NCI-H1417 (cell line): ENCODE results near the gene ZNF205.

ENCODE experiments used
- DNase-seq, 3 experiments: peaks; one replicate each; lab custom pipeline; 2025; lab: John Stamatoyannopoulos, UW

Gene ZNF205

DNA sequence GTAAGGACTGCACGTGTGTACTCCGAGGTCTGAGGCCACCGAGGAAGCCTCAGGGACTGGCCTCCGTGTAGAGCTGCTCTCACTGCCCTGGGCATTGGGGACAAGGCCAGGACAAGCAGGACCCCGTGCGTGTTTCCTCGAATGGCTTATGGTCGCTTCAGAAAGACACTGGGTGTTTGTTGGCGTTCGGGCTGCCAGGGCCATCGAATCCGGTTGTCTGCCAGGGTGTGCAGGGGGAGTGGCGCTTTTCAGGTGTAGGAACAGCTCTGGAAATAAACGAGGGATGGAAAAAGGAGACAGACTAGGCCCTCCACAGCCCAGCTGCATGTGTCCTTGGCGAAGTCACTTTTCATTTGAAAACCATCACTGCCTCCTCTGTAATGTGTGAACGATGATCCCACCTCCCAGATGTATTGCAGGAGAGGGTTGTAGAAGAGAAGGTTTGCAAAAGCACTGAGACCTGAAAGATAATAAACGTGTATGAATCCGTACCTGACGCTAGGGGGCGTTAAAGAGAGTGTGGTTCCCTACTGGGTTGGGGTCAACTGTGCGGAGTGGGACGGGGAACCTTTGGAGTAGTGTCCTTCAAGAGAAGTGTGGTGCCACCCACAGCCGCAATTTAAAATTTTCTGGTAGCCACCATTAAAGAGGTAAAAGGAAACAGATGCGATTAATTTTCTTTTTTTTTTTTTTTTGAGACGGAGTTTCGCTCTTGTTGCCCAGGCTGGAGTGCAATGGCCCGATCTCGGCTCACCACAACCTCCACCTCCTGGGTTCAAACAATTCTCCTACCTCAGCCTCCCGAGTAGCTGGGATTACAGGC lies 11.2 kb upstream of the ZNF205 start:
- DNase-seq = peak in 1 of 3 experiments; percentile 20

DNA sequence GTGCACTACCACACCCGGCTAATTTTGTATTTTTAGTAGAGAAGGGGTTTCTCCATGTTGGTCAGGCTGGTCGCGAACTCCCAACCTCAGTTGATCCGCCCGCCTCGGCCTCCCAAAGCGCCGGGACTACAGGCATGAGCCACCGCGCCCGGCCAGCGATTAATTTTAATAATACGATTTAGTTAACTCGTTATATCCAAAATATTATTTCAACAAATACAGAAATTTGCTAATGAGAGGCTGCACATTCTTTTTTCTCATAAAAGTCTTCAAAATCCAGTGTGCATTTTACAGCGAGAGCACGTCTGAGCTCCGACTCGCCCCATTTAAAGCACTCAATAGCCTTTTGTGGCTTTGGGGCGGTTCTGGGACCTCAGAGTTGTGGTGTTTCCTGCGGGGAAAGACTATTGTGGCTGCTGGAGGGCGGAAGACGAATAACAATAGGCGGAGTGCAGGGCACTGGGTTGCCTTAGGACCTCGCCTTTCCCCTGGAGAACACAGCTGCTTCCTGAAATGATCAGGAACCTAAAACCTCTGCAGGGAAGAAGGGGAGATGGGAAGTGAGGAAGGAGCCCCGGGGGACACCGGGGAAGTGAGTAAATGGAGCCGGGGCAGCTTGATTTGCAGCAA lies 10.4 kb upstream of the ZNF205 start:
- peak in 1 of 3 experiments; percentile 81 for DNase-seq

DNA sequence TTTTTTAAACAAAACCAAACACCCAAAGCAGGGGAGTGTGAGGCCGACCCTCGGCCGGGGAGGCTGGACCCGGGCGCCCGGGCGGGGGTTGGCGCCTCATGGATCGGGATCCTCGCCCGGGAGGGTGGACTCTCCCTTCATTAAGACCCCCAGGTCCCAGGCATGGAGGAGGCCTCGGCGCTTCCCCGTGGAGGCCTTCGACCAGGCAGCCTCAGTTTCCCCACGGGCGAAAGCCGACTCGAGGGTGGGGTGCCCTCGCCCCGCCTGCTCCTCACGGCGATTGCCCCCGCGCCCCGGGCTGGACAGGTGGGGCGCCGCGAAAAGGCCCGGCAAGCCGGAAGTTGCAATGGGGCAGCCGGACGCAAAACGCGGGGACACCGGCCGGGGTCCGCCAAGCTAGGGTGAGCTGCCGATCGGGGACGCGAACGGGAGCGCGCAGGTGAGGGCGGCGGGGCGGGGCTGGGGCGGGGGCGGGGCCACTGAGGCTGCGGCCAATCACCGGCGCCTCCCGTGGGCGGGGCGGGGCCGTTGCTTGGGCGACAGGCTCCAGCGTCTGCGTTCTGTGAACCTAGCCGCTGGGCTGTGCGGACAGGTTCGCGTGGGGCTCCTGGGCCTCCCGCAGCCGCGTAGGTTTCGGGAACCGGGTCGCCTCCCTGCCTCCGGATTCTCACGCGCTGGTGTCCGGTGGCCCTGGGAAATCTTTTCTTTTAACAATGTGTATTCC lies 6.0 kb upstream of the ZNF205 start:
- DNase-seq = peak; percentile 91 to 99 (median 95)

DNA sequence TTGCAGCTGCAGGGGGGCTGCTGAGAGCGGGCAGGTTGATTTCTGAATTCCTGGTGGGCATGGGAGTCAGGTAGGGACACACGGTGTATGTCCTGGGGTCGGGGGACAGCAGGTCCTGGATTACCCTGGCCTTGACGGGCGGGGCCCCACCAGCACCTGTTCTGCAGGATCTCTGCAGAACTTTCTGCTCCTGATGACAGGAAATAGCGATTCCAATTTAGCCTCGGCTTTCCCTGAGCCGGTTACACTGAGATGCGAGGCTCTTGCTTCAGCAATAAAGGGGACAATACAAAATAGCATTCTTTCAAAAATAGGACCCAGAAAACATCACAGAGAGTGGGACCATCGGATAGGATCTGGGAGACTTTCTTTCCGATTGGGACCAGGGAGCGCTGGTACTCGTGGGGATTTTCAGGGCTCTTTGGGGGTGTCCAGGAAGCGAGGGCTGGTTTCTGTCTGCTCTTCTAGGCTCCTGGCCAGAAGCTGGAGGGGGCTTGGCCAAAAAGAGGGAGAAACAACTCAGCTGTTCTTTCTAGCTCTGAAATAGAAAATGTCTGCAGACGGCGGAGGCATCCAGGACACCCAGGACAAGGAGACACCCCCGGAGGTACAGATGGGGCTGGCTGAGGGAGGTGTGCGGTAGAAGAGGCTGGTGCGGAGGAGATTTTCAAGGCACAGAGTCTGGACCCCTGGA lies 642 bp downstream of the ZNF205 start:
- DNase-seq = no peak

DNA sequence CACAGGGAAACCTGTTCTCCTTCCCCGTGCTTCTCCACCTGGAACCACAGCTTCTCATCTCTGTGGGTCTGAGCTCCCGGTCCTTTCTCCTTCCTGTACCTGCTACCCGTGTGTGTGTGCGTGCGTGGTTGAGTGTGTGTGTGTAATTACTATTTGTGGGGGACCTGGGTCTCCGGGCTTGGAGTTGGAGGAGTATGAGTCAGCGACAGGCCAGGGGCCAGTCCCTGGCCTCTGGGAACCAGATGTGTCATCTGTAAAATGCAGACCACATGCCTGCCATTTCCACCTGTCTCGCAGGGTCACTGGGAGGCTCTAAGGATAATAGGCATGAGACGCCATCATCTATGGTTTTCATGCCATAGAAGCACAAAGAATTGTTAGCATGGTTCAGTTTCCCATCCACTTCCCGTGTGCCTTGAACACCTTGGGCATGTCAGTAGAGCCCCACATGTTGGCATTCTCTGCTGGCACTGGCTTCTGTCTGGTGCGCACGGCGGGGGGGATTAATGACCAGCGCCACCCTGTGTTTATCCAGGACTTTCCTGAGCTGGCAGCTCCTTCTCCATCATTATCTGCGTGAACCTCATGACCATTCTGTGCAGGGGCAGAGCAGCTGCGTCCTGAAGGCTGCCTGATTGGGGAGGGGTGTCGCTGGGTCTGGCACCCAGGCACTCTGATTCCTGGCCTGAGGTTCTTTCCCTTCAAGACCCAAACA lies 1.5 kb downstream of the ZNF205 start:
- no peak for DNase-seq

DNA sequence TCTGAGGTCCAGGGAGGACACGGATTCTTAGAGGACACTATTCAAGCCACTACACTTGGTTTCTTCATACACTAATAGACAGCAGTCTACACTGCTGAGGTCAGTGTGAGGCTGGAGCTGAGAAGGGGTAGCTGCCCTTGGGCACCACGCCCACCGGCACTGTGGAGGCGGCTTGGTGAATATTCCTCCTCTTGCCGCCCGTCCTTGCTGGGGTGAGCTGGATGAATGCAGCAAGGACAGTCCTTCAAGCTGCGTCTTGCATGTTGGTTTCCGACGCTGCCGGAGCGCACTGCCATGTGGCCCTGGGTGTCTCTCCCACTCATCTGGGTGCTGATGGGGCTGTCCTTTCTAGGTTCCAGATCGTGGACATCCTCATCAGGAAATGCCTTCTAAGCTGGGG lies 2.6 kb downstream of the ZNF205 start:
- DNase-seq = no peak

DNA sequence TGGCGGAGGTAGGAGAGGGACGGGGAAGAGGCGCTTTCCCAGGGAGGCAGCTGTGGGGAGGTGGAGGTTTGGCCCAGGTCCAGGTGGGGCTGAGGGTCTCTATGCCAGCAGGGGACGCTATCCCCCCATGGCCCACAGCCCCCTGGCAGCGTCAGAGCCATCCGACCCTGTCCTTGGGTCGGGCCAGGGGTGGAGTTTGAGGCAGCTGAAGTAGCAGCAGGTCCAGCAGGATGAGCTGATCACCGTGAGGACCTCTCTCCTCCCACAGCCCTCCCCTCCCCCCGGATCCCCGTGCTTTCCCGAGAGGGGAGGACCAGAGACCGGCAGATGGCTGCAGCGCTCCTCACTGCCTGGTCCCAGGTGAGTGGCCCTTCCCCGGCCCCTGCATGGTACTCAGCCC lies 3.2 kb downstream of the ZNF205 start:
- DNase-seq = no peak

DNA sequence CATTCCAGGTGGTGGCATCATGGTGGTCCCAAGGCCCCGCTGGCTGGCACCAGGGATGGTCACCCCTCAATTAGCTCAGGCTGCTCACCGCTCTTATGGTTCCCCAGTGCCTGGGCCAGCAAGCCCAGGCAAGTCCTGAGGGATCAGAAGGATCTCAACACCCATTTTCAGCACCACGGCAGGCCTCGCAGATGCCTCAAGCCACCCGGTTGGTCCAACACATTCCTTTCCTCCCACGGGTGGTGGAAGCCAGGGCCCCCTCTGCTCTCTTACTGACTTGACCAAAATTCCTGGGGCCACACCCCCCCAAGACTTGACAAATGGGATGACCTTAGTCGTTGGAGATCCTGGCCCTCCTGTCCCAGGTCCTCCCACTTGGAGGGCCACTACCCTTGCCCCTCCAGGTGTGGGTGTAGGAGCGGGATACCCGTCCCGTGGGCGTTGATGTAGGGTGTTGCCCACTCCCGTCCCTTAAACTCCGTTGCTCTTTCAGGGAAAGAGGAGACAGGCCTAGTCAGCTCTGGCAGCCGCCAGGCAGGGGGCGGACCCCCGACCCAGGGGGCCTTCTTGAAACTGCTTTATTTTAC lies 5.9 kb downstream of the ZNF205 start:
- DNase-seq = no peak

DNA sequence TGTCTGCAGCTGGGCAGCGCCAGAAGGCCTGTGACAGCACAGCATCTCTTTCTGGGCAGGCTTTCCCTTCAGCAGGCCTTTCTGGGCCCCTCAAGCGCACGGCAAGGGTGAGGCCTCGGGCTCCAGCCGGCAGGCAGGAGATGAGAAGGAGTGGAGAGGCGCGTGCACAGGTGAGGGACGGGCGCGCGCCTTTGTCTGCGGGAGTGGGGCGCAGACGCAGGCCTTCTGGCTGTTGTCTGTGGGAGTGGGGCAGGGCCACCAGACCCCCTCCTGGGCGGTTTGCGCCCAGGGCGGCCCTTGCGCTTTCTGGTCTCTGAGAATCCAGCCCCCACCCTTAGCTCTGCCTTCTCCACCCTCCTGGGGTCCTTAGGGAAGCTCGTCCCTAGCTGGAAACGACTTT lies 6.5 kb downstream of the ZNF205 start:
- DNase-seq = no peak

DNA sequence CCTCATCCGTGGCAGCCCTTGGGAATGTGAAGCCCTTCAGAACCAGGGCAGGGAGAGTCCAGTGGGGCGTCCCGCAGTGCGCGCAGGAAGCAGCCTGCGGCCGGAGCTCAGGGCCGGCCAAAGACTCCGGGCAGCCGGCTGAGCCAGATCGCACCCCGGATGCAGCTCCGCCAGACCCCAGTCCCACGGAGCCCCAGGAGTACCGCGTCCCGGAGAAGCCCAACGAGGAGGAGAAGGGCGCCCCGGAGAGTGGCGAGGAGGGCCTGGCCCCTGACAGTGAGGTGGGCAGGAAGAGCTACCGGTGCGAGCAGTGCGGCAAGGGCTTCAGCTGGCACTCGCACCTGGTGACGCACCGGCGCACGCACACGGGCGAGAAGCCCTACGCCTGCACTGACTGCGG lies 6.9 kb downstream of the ZNF205 start:
- DNase-seq = no peak

DNA sequence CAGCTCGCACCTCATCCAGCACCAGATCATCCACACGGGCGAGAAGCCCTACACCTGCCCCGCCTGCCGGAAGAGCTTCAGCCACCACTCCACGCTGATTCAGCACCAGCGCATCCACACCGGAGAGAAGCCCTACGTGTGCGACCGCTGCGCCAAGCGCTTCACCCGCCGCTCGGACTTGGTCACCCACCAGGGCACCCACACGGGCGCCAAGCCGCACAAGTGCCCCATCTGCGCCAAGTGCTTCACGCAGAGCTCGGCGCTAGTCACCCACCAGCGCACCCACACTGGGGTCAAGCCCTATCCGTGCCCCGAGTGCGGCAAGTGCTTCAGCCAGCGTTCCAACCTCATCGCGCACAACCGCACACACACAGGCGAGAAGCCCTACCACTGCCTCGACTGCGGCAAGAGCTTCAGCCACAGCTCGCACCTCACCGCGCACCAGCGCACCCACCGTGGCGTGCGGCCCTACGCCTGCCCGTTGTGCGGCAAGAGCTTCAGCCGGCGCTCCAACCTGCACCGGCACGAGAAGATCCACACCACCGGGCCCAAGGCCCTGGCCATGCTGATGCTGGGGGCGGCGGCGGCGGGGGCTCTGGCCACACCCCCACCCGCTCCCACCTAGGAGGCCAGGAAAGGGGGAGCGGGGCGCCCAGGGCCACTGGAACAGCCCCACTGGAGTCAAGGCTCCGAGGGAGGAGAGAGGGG lies 7.5 kb downstream of the ZNF205 start:
- DNase-seq = no peak

DNA sequence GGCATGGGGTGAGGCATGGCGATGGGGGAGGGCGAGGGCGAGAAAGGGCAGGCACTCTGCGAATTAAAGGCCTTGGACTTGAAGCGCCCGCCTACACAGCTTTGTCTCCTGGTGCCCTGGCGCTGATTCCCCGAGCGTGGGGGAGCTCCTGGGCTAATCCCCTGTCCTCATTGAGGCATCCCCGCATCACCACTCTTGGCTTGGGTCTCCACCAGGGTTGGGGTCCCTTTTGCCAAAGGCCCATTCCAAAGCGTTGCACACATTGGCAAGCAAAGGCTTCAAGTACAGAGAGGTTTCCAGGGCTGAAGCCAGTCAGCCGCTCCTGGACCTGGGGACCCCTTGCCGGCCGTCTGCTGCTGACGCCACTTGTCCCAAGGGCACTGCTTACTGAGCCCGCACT lies 8.0 kb downstream of the ZNF205 start:
- no peak for DNase-seq

DNA sequence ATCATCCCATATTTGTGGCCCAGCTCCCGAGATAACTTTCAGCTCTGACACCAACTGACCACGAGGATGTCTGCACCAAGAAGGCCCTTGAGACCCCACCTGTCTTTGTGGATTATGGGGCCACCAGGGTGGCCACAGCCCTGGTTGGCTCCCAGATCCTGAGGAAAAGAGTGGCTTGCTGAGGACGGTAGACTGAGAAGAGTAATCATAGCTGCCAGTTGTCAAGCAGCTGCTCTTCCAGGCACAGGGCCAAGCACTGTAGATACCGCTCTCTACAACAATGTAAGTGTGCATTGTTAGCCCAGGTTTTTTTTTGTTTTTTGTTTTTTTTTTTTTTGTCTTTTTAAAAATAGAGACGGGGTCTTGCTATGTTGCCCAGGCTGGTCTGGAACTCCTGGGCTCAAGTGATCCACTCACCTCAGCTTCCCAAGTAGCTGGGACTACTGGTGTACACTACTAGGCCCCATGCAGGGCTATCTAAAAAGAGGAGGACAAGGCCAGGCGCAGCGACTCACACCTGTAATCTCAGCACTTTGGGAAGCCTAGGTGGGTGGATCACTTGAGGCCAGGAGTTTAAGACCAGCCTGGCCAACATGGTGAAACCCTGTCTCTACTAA lies 9.6 kb downstream of the ZNF205 start:
- no peak for DNase-seq

DNA sequence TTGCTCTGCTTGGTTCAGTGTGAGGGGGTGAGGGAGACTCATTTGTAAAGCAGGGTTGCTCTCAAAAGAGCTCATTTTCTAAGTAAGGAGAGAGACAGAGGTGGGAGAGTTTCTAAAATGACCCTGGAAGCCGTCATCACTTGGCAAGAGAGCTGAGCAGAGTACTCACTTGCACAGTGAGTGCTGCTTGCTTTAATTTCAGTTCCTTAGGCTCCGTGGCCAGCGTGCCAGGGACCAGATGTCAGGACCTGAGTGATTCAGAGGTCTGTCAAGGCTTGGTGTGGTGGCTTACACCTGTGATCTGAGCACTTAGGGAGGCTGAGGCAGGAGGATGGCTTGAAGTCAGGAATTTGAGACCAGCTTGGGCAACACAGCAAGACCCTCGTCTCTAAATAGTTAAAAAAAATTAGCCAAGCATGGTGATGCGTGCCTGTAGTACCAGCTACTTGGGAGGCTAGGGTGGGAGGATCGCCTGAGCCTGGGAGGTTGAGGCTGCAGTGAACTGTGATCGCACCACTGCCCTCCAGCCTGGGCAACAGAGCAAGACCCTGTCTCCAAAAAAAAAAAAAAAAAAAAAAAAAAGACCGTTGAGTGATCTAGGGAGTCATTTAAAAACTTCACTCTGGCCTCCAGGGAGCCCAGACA lies 10.7 kb downstream of the ZNF205 start:
- no peak for DNase-seq

DNA sequence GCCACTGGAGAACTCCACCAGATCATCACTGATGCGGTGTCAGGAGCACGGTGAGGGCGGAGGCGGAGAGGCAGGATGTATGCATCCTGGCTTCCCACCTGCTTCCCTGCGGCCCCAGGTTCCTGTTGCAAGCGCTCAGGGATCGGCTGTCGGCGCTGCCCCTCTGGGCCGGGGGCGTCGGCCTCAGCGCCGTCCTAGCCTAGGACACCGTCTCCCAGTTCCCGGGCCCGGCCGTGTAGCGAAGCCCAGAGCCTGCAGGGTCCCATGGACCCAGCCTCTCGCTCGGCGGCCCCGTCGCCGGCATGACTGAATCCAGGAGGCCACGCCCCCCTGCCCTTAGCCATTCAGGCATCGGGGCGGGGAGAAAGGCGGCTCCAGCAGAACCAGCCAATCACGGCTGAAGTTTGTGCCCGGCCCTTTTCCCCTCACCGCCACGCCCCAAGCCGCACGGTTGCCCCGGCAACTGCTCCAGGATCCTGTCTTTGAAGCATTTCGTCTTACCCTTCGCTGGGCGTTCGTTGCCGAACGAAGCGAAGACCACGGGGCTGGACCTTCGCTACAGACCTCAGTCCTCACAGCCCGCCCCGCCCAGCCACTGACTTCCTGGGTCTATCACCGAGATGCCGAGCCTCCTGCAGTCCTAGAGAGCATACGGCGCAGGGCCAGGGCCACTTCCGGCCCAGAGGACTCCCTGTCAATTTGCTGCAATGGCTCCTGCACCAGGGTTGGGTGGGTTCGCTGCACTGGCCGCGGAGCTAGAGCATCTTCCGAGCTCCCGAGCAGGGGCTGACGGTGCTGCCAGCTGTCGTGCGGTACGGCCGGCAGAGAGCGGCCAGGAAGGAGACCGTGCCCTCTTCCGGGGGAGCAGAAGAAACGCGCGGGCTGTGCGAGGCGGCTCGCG lies 11.8 kb downstream of the ZNF205 start:
- peak; percentile 94 to 100 (median 97) for DNase-seq

DNA sequence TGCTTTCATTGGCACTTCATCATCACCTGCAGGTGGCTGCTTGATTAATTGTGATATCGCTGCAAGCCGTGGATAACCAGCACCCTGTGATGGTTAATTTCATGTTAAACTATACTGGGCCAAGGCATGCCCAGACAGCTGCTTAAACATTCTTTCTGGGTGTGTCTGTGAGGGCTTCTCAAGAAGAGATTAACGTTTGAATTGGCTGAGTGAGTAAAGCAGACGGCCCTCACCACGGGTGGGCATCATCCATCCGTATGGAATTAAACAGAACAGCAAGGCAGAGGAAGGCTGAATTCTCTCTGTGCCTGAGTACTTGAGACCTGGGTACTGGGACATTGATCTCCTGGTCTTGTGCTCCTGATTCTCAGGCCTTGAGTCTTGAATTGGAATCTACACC lies 15.4 kb downstream of the ZNF205 start:
- DNase-seq = peak; percentile 61 to 85 (median 80)

DNA sequence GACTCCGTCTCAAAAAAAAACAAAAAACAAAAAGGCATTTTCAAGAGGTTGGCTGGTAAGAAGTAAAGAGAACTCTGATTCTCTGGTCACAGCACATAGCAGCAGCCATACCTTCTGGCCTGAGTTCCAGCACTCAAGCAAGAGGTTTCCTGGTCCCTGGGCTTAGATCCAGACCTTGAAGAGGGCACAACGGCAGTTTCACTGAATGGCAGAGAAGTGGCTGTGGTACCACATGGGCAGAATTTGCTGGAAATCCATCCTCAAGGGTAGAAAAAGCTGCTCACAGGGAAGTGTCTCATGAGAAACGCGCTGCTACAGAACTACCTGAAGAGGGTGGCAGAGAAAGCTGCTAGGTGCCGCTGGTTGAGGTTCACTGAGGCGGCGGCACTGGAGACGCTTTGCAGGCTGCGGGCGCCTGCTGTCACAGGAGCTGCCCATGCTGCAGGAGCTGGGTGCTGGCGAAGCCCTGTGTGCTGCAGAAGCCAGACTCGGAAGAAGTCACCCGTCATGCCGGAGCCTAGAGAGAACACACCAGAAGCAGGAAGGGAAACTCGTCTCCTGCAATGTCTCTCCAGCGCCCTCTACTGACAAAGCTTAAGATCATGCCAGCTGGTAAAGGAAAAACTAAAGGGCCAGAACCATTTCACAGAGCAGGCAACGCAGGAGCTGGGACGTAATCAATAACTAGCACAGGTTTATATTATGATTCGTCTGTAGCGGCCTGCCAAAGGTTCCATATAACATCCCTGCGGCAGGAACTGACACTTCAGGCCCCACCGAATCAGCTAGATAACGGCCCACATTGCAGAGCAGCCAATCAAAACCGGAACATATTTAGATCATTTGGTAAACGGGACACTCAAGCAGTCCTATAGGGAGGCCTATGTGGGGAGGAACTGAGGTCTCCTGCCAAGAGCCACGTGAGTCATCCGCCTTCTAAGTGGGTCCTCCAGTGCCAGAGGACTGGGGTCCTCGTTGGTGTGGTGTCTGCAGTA lies 17.0 kb downstream of the ZNF205 start:
- DNase-seq = peak; percentile 44 to 89 (median 87)
